ENCODE measurements around the gene TIRAP.

TIRAP gene

GRCh38 chr11:126267650-126268049 is 15.2 kb upstream of the TIRAP start:
- Histone ChIP-seq H3K4me3 (ENCODE audit: low read length) (peak overlapping the region; percentile 84), H3K4me1 (ENCODE audit: control insufficient read depth, low read depth, low read length) (peaks cover 4% of the 10 kb centered on the region), H3K27me3 (ENCODE audit: control insufficient read depth, insufficient read depth, low read length) (no peaks in the 10 kb centered on the region), H3K9ac (ENCODE audit: low read length) (peak overlapping the region; percentile 78), H3K27ac (ENCODE audit: low read length) (peak overlapping the region; percentile 5), H3K9me3 (ENCODE audit: control insufficient read depth, low read depth, low read length) (no peaks in the 10 kb centered on the region), H3K36me3 (ENCODE audit: control insufficient read depth, low read depth, low read length) (peaks cover 52% of the 10 kb centered on the region)

GRCh38 chr11:126268361-126268707 is 14.6 kb upstream of the TIRAP start:
- peaks cover 48% of the 10 kb centered on the region for H3K36me3 ChIP-seq (ENCODE audit: control insufficient read depth, low read depth, low read length)
- no peaks in the 10 kb centered on the region for H3K27me3 ChIP-seq (ENCODE audit: control insufficient read depth, insufficient read depth, low read length)
- peak overlapping the region; percentile 78 for H3K9ac ChIP-seq (ENCODE audit: low read length)
- peaks cover 4% of the 10 kb centered on the region for H3K4me1 ChIP-seq (ENCODE audit: control insufficient read depth, low read depth, low read length)
- H3K4me3 ChIP-seq (ENCODE audit: low read length) = peak overlapping the region; percentile 84
- H3K9me3 ChIP-seq (ENCODE audit: control insufficient read depth, low read depth, low read length) = no peaks in the 10 kb centered on the region
- H3K27ac ChIP-seq (ENCODE audit: low read length) = peak overlapping the region; percentile 65

GRCh38 chr11:126268708-126269579 is 13.9 kb upstream of the TIRAP start, which contains the start of the genes FOXRED1 and SRPRA:
FOXRED1 (plus strand) TSS chr11:126269154; CDS start chr11:126269207, 53 bp downstream.
SRPRA (minus strand) TSS chr11:126268895; CDS start chr11:126268804, 91 bp downstream.
- H3K9me3 ChIP-seq (ENCODE audit: control insufficient read depth, low read depth, low read length) = no peaks in the 10 kb centered on the region
- peaks cover 48% of the 10 kb centered on the region for H3K36me3 ChIP-seq (ENCODE audit: control insufficient read depth, low read depth, low read length)
- H3K9ac ChIP-seq (ENCODE audit: low read length) = peak within 1 kb of the TSS; percentile 84
- peak within 1 kb of the TSS; percentile 65 for H3K27ac ChIP-seq (ENCODE audit: low read length)
- no peaks in the 10 kb centered on the region for H3K27me3 ChIP-seq (ENCODE audit: control insufficient read depth, insufficient read depth, low read length)
- H3K4me3 ChIP-seq (ENCODE audit: low read length) = peak within 1 kb of the TSS; percentile 84
- H3K4me1 ChIP-seq (ENCODE audit: control insufficient read depth, low read depth, low read length) = peaks cover 4% of the 10 kb centered on the region

- Histone ChIP-seq H3K27me3 (ENCODE audit: control insufficient read depth, insufficient read depth, low read length) (peaks cover 10% of the 10 kb centered on the region), H3K27ac (ENCODE audit: low read length) (no peak overlapping the region), H3K9me3 (ENCODE audit: control insufficient read depth, low read depth, low read length) (no peaks in the 10 kb centered on the region), H3K4me1 (ENCODE audit: control insufficient read depth, low read depth, low read length) (peaks cover 4% of the 10 kb centered on the region), H3K36me3 (ENCODE audit: control insufficient read depth, low read depth, low read length) (peaks cover 39% of the 10 kb centered on the region), H3K9ac (ENCODE audit: low read length) (no peak overlapping the region), H3K4me3 (ENCODE audit: low read length) (no peak overlapping the region)
These were observed 5.6 kb upstream of the TIRAP start for GRCh38 chr11:126277322-126277721.

GRCh38 chr11:126277780-126278179 is 5.1 kb upstream of the TIRAP start:
- Histone ChIP-seq H3K27ac (ENCODE audit: low read length) (no peak overlapping the region), H3K36me3 (ENCODE audit: control insufficient read depth, low read depth, low read length) (peaks cover 39% of the 10 kb centered on the region), H3K4me1 (ENCODE audit: control insufficient read depth, low read depth, low read length) (peaks cover 4% of the 10 kb centered on the region), H3K27me3 (ENCODE audit: control insufficient read depth, insufficient read depth, low read length) (peaks cover 10% of the 10 kb centered on the region), H3K9me3 (ENCODE audit: control insufficient read depth, low read depth, low read length) (no peaks in the 10 kb centered on the region), H3K4me3 (ENCODE audit: low read length) (no peak overlapping the region), H3K9ac (ENCODE audit: low read length) (no peak overlapping the region)

- Histone ChIP-seq H3K9ac (ENCODE audit: low read length) (no peak overlapping the region), H3K36me3 (ENCODE audit: control insufficient read depth, low read depth, low read length) (peaks cover 27% of the 10 kb centered on the region), H3K4me1 (ENCODE audit: control insufficient read depth, low read depth, low read length) (peaks cover 4% of the 10 kb centered on the region), H3K27me3 (ENCODE audit: control insufficient read depth, insufficient read depth, low read length) (peaks cover 21% of the 10 kb centered on the region), H3K9me3 (ENCODE audit: control insufficient read depth, low read depth, low read length) (no peaks in the 10 kb centered on the region), H3K4me3 (ENCODE audit: low read length) (no peak overlapping the region), H3K27ac (ENCODE audit: low read length) (no peak overlapping the region)
These were observed 3.7 kb upstream of the TIRAP start for GRCh38 chr11:126279191-126279590.

GRCh38 chr11:126280595-126280994 is 2.3 kb upstream of the TIRAP start:
- peaks cover 4% of the 10 kb centered on the region for H3K4me1 ChIP-seq (ENCODE audit: control insufficient read depth, low read depth, low read length)
- peaks cover 19% of the 10 kb centered on the region for H3K36me3 ChIP-seq (ENCODE audit: control insufficient read depth, low read depth, low read length)
- peaks cover 21% of the 10 kb centered on the region for H3K27me3 ChIP-seq (ENCODE audit: control insufficient read depth, insufficient read depth, low read length)
- no peak overlapping the region for H3K27ac ChIP-seq (ENCODE audit: low read length)
- H3K4me3 ChIP-seq (ENCODE audit: low read length) = no peak overlapping the region
- no peaks in the 10 kb centered on the region for H3K9me3 ChIP-seq (ENCODE audit: control insufficient read depth, low read depth, low read length)
- no peak overlapping the region for H3K9ac ChIP-seq (ENCODE audit: low read length)

GRCh38 chr11:126281245-126281644 is 1.6 kb upstream of the TIRAP start:
- H3K27me3 ChIP-seq (ENCODE audit: control insufficient read depth, insufficient read depth, low read length) = peaks cover 21% of the 10 kb centered on the region

GRCh38 chr11:126281666-126282175 is 1.2 kb upstream of the TIRAP start:
- H3K27ac ChIP-seq (ENCODE audit: low read length) = no peak overlapping the region
- peaks cover 21% of the 10 kb centered on the region for H3K27me3 ChIP-seq (ENCODE audit: control insufficient read depth, insufficient read depth, low read length)
- peak overlapping the region; percentile 72 for H3K4me3 ChIP-seq (ENCODE audit: low read length)
- no peak overlapping the region for H3K9ac ChIP-seq (ENCODE audit: low read length)
- no peaks in the 10 kb centered on the region for H3K9me3 ChIP-seq (ENCODE audit: control insufficient read depth, low read depth, low read length)
- H3K4me1 ChIP-seq (ENCODE audit: control insufficient read depth, low read depth, low read length) = peaks cover 4% of the 10 kb centered on the region
- peaks cover 16% of the 10 kb centered on the region for H3K36me3 ChIP-seq (ENCODE audit: control insufficient read depth, low read depth, low read length)

More at GRCh38 chr11:126281245-126281644, 1.6 kb upstream of the TIRAP start:
- Histone ChIP-seq H3K27ac (ENCODE audit: low read length) (no peak overlapping the region), H3K4me1 (ENCODE audit: control insufficient read depth, low read depth, low read length) (peaks cover 4% of the 10 kb centered on the region), H3K36me3 (ENCODE audit: control insufficient read depth, low read depth, low read length) (peaks cover 16% of the 10 kb centered on the region), H3K9ac (ENCODE audit: low read length) (no peak overlapping the region), H3K9me3 (ENCODE audit: control insufficient read depth, low read depth, low read length) (no peaks in the 10 kb centered on the region), H3K4me3 (ENCODE audit: low read length) (no peak overlapping the region)

GRCh38 chr11:126282361-126282735 is 545 bp upstream of the TIRAP start:
- Histone ChIP-seq H3K27ac (ENCODE audit: low read length) (no peak overlapping the region), H3K4me3 (ENCODE audit: low read length) (peak overlapping the region; percentile 72), H3K9me3 (ENCODE audit: control insufficient read depth, low read depth, low read length) (no peaks in the 10 kb centered on the region), H3K9ac (ENCODE audit: low read length) (peak overlapping the region; percentile 34), H3K4me1 (ENCODE audit: control insufficient read depth, low read depth, low read length) (peaks cover 4% of the 10 kb centered on the region), H3K36me3 (ENCODE audit: control insufficient read depth, low read depth, low read length) (peaks cover 11% of the 10 kb centered on the region), H3K27me3 (ENCODE audit: control insufficient read depth, insufficient read depth, low read length) (peaks cover 21% of the 10 kb centered on the region)

- Histone ChIP-seq H3K27me3 (ENCODE audit: control insufficient read depth, insufficient read depth, low read length) (peaks cover 21% of the 10 kb centered on the region), H3K36me3 (ENCODE audit: control insufficient read depth, low read depth, low read length) (no peaks in the 10 kb centered on the region), H3K27ac (ENCODE audit: low read length) (no peak overlapping the region), H3K9me3 (ENCODE audit: control insufficient read depth, low read depth, low read length) (no peaks in the 10 kb centered on the region), H3K4me1 (ENCODE audit: control insufficient read depth, low read depth, low read length) (peaks cover 4% of the 10 kb centered on the region), H3K9ac (ENCODE audit: low read length) (no peak overlapping the region), H3K4me3 (ENCODE audit: low read length) (no peak overlapping the region)
These were observed 1.9 kb downstream of the TIRAP start for GRCh38 chr11:126284829-126285228.

All from iPS-18a (cell line).